ENCODE measurements around the gene AADACL3. TPM values are rescaled to one million over a fixed set of nuclear protein-coding genes. Genes with fewer than 3 reads are reported as not detected.

The AADACL3 gene
- total and polyA plus RNA-seq, 10 of the 15 experiments (the other 5 are each of a cell fraction or from before 2014, with no cell fraction given) = not detected

- H4K20me1 ChIP-seq (ENCODE audit: control insufficient read depth, insufficient read depth) = no peaks in the 10 kb centered on the region
- no peak for DNase-seq (ENCODE audit: low read depth, low spot score)
- ChIA-PET POLR2A (no interaction called here), RAD21 (ENCODE audit: unreplicated experiment) (no interaction called here), CTCF (interaction anchor here (0.7 kb wide), 1 partner anchor 18 kb away, joined by 3 read pairs; no protein-coding TSS in a partner anchor), SMC1A (ENCODE audit: uncharacterized antibody, unreplicated experiment) (no interaction called here)
- H3K9ac ChIP-seq (ENCODE audit: control insufficient read depth, insufficient read depth, low read length) = no peak overlapping the region
- no peaks in the 10 kb centered on the region for H3K79me2 ChIP-seq (ENCODE audit: control insufficient read depth, insufficient read depth, low read length)
- no peak for FAIRE-seq
- 0% methylated on average over 1 of the region's 1 CpG for WGBS (ENCODE audit: insufficient coverage, insufficient replicate concordance, low lambda C conversion rate, missing lambda C conversion rate)
- BruUV-seq (replicated peaks) = no TSS peak
- H3K27me3 ChIP-seq (replicated peaks in 1 of 2; ENCODE audit: control insufficient read depth in 2 of 2, insufficient read depth in 2 of 2, low read length in 1 of 2) = no peaks in the 10 kb centered on the region
- ATAC-seq = no peak
- no peak overlapping the region for H2AFZ ChIP-seq (ENCODE audit: control insufficient read depth, low read depth, low read length)
- no peak overlapping the region for H3K4me3 ChIP-seq
- H3K4me1 ChIP-seq (ENCODE audit: control insufficient read depth, insufficient read depth, low read length) = no peaks in the 10 kb centered on the region
- in situ Hi-C loops (cut with MboI) = no loop called here
- H3K4me2 ChIP-seq (ENCODE audit: control insufficient read depth, insufficient read depth) = no peak overlapping the region
- intact Hi-C loops (cut with micrococcal nuclease; ENCODE audit: unreplicated experiment) = no loop called here
- no peaks in the 10 kb centered on the region; the same call in 2 of the 3 replicates for H3K9me3 ChIP-seq (replicated peaks; ENCODE audit: control insufficient read depth, insufficient read depth, low read length)
- H3K27ac ChIP-seq (ENCODE audit: control insufficient read depth, insufficient read depth) = no peak overlapping the region
- no peaks in the 10 kb centered on the region for H3K36me3 ChIP-seq (ENCODE audit: control insufficient read depth in 2 of 2, insufficient read depth in 2 of 2, low read length in 1 of 2)
- no peak for TF ChIP-seq RAD51 (IDR thresholded peaks at IDR 0.05)
- TF ChIP-seq RUNX3 (IDR thresholded peaks at IDR 0.05; ENCODE audit: low read length) = no peak
Observed at GRCh38 chr1:12677565-12677964, 38.3 kb upstream of the AADACL3 start.

- no TSS peak for BruUV-seq (replicated peaks)
- ChIA-PET POLR2A (no interaction called here), CTCF (no interaction called here), SMC1A (ENCODE audit: uncharacterized antibody, unreplicated experiment) (no interaction called here), RAD21 (ENCODE audit: unreplicated experiment) (no interaction called here)
- no peaks in the 10 kb centered on the region for H3K4me1 ChIP-seq (ENCODE audit: control insufficient read depth, insufficient read depth, low read length)
- 0% methylated on average over 2 of the region's 2 CpGs for WGBS (ENCODE audit: insufficient coverage, insufficient replicate concordance, low lambda C conversion rate, missing lambda C conversion rate)
- no peaks in the 10 kb centered on the region; the same call in 2 of the 3 replicates for H3K9me3 ChIP-seq (replicated peaks; ENCODE audit: control insufficient read depth, insufficient read depth, low read length)
- no peaks in the 10 kb centered on the region for H4K20me1 ChIP-seq (ENCODE audit: control insufficient read depth, insufficient read depth)
- ATAC-seq (no peak), DNase-seq (ENCODE audit: low read depth, low spot score) (no peak), FAIRE-seq (no peak)
- H3K9ac ChIP-seq (ENCODE audit: control insufficient read depth, insufficient read depth, low read length) = no peak overlapping the region
- no peaks in the 10 kb centered on the region for H3K27me3 ChIP-seq (replicated peaks in 1 of 2; ENCODE audit: control insufficient read depth in 2 of 2, insufficient read depth in 2 of 2, low read length in 1 of 2)
- intact Hi-C loops (cut with micrococcal nuclease; ENCODE audit: unreplicated experiment) (no loop called here), in situ Hi-C loops (cut with MboI) (no loop called here)
- H3K27ac ChIP-seq (ENCODE audit: control insufficient read depth, insufficient read depth) = no peak overlapping the region
- no peaks in the 10 kb centered on the region for H3K79me2 ChIP-seq (ENCODE audit: control insufficient read depth, insufficient read depth, low read length)
- H2AFZ ChIP-seq (ENCODE audit: control insufficient read depth, low read depth, low read length) = no peak overlapping the region
- no peak overlapping the region for H3K4me2 ChIP-seq (ENCODE audit: control insufficient read depth, insufficient read depth)
- TF ChIP-seq BCLAF1 (IDR thresholded peaks at IDR 0.05) = no peak
- H3K36me3 ChIP-seq (ENCODE audit: control insufficient read depth in 2 of 2, insufficient read depth in 2 of 2, low read length in 1 of 2) = no peaks in the 10 kb centered on the region
- H3K4me3 ChIP-seq = no peak overlapping the region
Observed at GRCh38 chr1:12678350-12678749, 37.6 kb upstream of the AADACL3 start.

Measured in GM12878 (cell line).